Fibroblast of skin of left biceps (primary cell): ENCODE measurements around the gene SHISA6.

Experiments used
- DNase-seq, 2 experiments: peaks; one replicate each; pipeline ENCODE4 v3.0.0-alpha.2; 2013; ENCODE audit warnings: low read depth in 2 of 2

Gene SHISA6

GRCh38 chr17:11515901-11516300, 274.9 kb downstream of the SHISA6 start:
- no peak for DNase-seq

- no peak for DNase-seq
Observed at GRCh38 chr17:11535231-11535630, 294.2 kb downstream of the SHISA6 start.

GRCh38 chr17:11538366-11538765, 297.4 kb downstream of the SHISA6 start:
- DNase-seq, result no peak

- DNase-seq, result no peak
Observed at GRCh38 chr17:11539637-11540036, 298.6 kb downstream of the SHISA6 start.

GRCh38 chr17:11545002-11545401, 304.0 kb downstream of the SHISA6 start:
- no peak for DNase-seq

GRCh38 chr17:11545696-11546095, 304.7 kb downstream of the SHISA6 start:
- no peak for DNase-seq

- DNase-seq, result no peak
Observed at GRCh38 chr17:11547853-11548252, 306.8 kb downstream of the SHISA6 start.

- DNase-seq, result no peak
Observed at GRCh38 chr17:11548398-11548797, 307.4 kb downstream of the SHISA6 start.

GRCh38 chr17:11550431-11550830, 309.4 kb downstream of the SHISA6 start:
- no peak for DNase-seq

- no peak for DNase-seq
Observed at GRCh38 chr17:11551442-11551841, 310.4 kb downstream of the SHISA6 start.

- no peak for DNase-seq
Observed at GRCh38 chr17:11553135-11553534, 312.1 kb downstream of the SHISA6 start.

- no peak for DNase-seq
Observed at GRCh38 chr17:11554042-11554441, 313.0 kb downstream of the SHISA6 start.

- DNase-seq, result no peak
Observed at GRCh38 chr17:11554542-11554941, 313.5 kb downstream of the SHISA6 start.

- no peak for DNase-seq
Observed at GRCh38 chr17:11555530-11555929, 314.5 kb downstream of the SHISA6 start.

- DNase-seq, result no peak
Observed at GRCh38 chr17:11557727-11558452, 316.9 kb downstream of the SHISA6 start.

- DNase-seq, result no peak
Observed at GRCh38 chr17:11558681-11559234, 317.7 kb downstream of the SHISA6 start.

- no peak for DNase-seq
Observed at GRCh38 chr17:11559601-11560000, 318.6 kb downstream of the SHISA6 start.

- no peak for DNase-seq
Observed at GRCh38 chr17:11561281-11561680, 320.3 kb downstream of the SHISA6 start.

- DNase-seq, result no peak
Observed at GRCh38 chr17:11561702-11562101, 320.7 kb downstream of the SHISA6 start.

- DNase-seq, result no peak
Observed at GRCh38 chr17:11564589-11565380, 323.8 kb downstream of the SHISA6 start.

GRCh38 chr17:11565591-11565990, 324.6 kb downstream of the SHISA6 start:
- no peak for DNase-seq

GRCh38 chr17:11578998-11579397, 338.0 kb downstream of the SHISA6 start:
- DNase-seq, result no peak

GRCh38 chr17:11580677-11581076, 339.7 kb downstream of the SHISA6 start:
- DNase-seq, result no peak
